GM19438 (cell line): ENCODE measurements around the gene DCP1B.
A peak's percentile ranks its signal among the peaks of the same experiment; 100 is the strongest.

Source experiments
- ATAC-seq: cut with Tn5 transposase; IDR thresholded peaks from one replicate; pipeline ENCODE4 v1.9.1; 2021; ENCODE audit warnings: low read depth; ENCODE audit not compliant: unreplicated experiment

DCP1B gene

DNA sequence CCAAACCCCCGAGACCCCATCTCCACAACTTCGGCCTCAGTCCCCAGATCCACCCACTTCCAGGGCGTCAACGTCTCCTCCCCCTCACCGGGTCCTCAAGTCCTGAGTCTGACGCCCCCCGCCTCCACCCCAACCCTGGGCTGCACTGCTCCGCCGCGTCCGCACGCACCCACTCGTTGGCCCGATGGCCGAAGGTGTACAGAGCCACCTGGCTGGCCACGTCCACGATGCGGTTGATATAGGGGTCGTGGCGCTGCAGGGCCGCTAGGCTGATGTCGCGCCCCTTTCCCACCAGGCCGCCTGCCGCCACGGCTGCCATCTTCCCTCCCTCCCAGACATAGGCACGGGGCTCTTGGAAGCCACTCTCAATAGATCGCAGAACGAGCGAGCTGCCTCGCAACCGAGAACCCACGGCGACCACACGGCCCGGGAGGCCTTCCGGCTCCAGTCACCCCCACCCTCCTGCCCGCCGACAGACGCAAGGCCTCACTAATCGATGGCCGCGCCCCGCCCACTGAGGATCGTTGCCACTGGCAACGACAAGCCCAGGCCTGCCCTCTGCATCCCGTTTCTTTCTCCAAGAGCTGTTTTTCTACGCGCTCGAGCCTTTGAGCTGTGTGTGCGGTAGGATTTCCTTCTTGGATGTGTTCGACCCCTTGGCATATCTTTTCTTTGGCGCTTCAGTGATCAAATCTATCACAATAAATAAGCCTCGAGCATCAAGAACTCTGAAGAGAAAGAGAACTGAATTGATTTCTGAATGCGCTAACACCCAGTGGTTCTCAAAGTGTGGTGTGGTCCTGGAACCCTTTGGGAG, at the start of gene DCP1B:
Gene DCP1B (minus strand): TSS at position 345 of the 817 bp plus-strand sequence. CDS start 26 bp downstream, at position 319.
- peak; percentile 99 for ATAC-seq

DNA sequence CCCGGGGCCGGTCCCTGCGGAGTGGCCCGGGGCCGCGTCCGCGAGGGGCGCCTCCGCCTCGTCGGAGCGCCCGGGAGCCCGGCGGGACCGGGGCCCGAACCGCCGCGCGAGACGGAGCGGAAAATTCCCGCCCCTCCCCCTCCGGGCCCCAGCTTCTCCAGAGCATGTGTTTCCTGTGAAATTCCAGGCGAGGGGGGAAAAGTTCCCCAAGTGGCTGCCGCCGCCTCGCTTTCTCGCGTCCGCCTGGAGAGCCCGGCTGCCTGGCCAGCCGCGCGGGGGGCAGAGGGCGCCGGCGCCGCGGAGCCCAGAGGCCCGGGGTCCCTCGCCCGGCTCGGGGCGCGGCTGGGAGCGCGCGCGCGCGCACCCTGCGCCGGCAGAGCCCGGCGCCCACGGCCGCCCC, 49.4 kb upstream of the DCP1B start:
- ATAC-seq, result no peak

DNA sequence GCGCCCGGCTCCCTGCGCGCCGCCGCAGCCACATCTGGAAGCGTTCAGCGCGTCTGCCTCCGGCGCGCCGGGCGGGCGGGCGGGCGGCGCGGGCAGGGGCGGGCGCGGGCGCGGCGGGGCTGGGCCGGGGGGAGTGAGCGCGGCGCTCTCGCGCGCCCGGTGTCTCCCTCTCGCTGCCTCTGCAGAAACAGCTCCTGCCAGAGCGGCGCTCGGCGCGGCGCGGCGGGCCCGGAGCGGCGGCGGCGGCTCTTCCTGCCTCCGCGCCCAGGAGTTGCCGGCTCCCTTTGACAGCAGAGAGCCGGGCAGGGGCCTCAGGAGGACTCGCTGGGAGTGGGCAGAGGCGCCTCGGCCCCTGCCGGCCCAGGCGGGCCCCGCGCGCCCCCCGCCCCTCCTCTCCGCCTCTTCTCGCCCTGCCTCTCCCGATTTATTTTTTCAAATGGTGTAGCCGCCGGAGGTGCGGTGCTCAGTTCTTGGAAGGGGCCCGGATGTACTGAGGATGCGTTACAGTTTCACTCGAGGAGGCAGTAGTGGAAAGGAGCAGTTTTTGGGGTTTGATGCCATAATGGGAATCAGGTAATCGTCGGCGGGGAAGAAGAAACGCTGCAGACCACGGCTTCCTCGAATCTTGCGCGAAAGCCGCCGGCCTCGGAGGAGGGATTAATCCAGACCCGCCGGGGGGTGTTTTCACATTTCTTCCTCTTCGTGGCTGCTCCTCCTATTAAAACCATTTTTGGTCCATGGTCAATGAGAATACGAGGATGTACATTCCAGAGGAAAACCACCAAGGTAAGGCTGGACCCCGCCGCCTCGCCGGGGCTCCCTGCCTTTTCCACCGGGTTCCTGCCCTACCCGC, 48.8 kb upstream of the DCP1B start, which contains the start of gene CACNA1C:
Gene CACNA1C (plus strand): TSS at position 162 of the 853 bp plus-strand sequence. CDS start 576 bp downstream, at position 738.
- ATAC-seq, result no peak

GRCh38 chr12:2051700-2052621, 47.7 kb upstream of the DCP1B start:
- no peak for ATAC-seq

DNA sequence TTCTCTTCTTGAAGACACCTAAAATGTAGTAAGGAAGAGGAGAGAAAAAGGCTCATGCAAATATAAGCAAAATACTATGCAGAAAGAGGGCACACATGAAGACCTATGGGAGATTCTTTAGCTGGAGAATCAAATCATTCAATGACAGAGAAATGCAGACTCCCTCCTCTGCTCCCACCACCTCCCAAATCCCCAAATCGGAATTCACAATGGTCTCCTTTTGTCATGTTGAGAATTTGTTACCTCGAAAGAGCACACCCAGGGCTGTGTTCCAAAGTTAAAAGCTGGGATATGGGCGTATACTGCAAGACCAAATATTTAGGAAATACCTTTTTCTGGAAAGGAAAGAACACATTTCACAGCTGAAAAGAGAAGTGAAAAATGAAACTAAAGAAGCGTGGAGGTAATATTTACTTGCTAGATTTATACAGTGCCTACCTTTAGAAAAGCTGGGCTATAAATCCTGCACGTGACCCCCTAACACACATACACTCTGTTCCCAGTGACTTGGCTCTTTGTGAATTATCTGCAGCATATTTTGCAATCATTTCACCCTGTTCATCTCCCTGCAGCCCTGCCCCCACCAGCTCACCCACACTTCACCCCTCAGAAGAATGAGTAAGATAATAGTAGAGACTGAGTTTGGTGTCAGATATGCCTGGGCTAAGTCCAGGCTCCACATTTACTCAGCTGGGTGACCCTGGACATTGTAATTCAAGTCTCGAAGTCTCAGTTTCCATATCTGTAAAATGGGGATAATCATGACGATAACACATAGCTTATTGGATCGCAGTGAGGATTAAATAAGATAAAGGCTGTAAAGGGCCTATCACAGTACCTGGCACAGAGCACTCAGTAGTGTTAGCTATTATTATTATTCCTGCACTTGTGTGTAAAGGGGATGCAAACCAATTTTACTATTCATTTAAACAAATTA, 45.6 kb upstream of the DCP1B start:
- ATAC-seq, result no peak

DNA sequence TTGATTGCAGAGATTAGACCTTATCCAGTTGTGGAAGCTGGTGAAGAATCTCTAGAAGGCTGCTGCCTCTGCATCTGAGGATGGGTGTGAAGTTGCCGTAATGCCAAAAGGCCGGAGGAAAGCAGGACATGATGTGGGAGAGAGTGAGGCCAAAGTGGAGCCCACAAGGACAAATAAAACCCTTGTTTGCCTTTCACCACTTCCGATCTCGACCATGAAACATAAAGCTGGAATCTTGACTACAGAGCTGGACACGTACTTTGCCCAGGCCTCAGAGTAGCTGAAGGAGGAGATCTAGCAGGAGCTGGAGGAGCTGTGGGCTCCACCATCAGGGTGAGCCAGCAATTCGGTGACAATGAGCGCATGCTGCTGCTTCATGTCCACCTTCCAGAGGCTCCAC, 43.5 kb upstream of the DCP1B start:
- no peak for ATAC-seq

DNA sequence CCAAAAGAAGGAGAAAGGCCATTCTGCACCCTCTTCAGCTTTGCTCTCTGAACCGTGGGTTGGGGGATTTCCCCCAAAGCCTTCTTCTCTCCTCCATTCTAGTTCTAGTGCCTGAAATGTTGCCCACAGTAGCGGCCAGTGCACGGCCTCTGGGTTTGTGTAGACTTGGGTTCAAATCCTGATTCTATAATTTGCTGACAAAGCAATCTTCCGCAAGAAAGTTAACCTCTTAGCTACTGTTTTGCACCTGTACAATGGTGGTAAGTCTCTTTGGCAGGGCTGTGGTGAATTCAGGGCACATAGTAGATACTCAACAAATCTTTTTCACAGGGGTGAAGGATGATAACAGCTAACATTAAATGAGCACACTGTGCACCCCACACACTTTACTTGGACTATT, 42.7 kb upstream of the DCP1B start:
- no peak for ATAC-seq

GRCh38 chr12:2044165-2044564, 39.9 kb upstream of the DCP1B start:
- ATAC-seq, result no peak

DNA sequence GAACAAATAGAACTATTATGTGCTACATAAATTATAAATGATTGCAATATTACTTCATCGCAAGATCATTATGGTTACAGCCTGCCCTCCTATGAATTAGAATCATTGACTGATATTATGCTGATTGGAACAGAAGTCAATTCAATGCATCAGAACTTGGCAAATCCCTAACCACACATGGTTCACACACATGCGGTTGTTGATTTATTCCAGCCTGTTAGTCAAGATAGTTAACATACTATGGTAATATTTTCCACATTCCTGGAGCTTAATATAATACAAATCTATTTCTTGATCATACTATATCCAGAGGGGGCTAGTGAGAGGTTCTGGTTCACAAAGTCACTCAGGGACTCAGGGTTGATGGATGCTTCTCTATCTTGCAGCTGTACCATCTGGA, 38.8 kb upstream of the DCP1B start:
- no peak for ATAC-seq

GRCh38 chr12:2039034-2039433, 34.8 kb upstream of the DCP1B start:
- ATAC-seq, result no peak

GRCh38 chr12:2035431-2036055, 31.3 kb upstream of the DCP1B start:
- ATAC-seq, result no peak

DNA sequence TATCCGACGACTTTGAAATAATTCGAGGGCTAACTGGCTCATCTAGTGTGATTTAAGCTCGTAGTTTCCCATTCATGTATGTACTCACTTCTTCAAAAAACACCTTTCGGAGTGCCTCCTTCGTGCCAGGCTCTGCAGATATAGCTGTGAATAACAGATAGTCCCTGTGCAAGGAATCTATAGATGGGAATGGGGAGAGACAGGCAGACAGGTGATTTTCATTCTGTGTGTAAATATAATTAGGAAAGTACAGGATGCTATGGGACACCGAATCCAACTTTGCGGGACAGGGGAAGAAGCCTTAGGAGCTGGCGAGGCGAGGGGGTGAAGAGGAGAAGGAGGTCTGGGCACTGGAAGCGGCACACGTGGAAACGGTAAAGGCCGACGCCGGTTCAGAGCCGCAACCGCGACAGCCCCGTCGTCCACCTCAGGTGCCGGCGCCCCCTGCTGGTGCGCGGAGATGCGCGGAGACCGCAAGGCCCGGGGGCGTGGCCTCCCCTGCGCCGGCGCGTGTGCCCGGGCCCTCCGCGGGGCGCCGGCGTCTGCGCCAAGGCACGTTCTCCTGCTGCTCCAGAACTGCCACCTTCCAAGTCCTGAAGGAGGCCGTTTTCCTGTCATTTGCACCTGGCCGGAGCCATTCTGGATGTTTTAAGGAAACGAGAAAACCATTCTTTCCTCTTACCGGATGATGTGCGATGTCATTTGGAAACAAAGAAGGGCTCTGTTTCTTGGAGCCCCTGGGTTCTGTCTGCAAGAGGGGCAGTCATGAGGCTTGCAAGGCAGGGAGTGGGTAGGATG, 30.6 kb upstream of the DCP1B start:
- peak; percentile 75 for ATAC-seq

DNA sequence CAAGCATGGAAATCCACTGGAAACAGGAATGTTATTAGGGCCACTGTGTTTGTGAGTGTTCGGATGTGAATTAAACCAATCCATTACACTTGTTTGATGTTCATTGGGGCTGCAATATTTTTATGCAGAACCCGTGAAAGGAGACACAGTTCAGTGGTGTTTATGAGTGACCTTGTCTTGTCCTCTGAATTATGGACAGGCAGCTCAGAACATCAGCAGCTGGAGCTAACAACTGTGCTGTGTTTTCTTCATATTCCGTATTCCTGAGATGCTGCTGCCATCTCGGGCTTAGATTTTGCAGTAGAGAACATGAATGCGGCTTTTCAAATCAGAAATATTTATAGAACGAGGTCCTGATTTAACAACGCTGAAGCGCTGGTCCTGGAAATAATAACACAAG, 28.2 kb upstream of the DCP1B start:
- no peak for ATAC-seq

GRCh38 chr12:2029851-2030250, 25.6 kb upstream of the DCP1B start:
- ATAC-seq, result no peak

DNA sequence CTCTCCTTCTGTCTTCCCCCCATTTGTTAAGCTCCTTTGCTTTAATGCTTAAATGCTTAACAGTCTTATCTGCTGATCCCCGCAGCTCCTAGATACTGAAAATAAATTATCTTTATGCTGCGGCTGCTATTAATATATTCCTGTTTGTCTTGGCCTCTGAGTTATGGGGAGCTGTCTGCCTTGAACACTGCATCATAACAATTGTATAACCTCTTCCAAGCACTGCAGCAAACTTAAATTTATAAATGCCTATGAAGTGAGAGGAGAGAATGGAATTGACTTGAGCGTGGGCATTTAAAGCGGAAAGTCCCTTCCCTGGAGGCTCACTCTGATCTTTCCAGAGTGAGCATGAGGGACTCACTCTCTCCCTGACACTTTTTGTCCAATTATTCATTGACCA, 23.1 kb upstream of the DCP1B start:
- ATAC-seq, result no peak

- ATAC-seq, result no peak
Observed at GRCh38 chr12:2023365-2023764, 19.1 kb upstream of the DCP1B start.

DNA sequence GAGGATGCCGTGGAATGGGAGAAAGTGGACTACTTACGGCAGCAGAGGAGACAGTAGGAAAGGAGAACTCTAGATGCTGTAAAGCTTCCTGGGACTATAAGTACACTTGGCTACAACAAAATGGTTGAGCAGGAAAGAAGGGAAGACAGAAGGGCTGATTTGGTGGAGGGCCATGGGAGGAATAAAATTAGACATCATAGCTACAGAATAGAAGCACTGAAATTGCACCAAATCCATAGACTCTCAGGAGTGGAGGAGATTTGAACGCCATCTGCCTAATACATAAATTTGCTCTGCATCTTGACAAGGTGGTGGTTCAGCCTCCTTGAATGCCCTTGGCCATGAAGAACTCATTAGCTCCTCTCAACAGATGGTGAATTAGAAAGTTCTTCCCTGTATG, 16.3 kb upstream of the DCP1B start:
- no peak for ATAC-seq

- no peak for ATAC-seq
Observed at GRCh38 chr12:2019126-2019525, 14.9 kb upstream of the DCP1B start.
